Right lung (tissue), 5 donors: Measurements from ENCODE around the gene ARID5B. TPM values are rescaled to one million over a fixed set of nuclear protein-coding genes. Genes with fewer than 3 reads are reported as not detected.

Experiments used
- polyA plus RNA-seq, 5 donors: library from polyadenylated mRNA; unstranded; fragments of 120-200 nt; gene quantifications; one replicate each; pipeline versions ENCODE4 v1.2.1 to v1.2.3, GENCODE V29; 2013; ENCODE audit warnings: inconsistent platforms in 1 of 5, low replicate concordance in 1 of 5; ENCODE audit not compliant: insufficient read length in 5 of 5, insufficient read depth in 1 of 5

Gene ARID5B
- polyA plus RNA-seq, 5 donors, result 27.9 to 49.2 (median 43.8) TPM

Other genes with a start within 250 kb of the ARID5B start
- 1 to 10 TPM; 2.0 to 6.4 (median 4.6) TPM for gene CABCOCO1, start 238.8 kb upstream of the ARID5B start, polyA plus RNA-seq